Measurements from ENCODE around the gene SRBD1. TPM values are rescaled to one million over a fixed set of nuclear protein-coding genes. Genes with fewer than 3 reads are reported as not detected.

Gene SRBD1
- total and polyA plus RNA-seq, 8 donors = 13.4 to 20.0 (median 17.6) TPM

DNA sequence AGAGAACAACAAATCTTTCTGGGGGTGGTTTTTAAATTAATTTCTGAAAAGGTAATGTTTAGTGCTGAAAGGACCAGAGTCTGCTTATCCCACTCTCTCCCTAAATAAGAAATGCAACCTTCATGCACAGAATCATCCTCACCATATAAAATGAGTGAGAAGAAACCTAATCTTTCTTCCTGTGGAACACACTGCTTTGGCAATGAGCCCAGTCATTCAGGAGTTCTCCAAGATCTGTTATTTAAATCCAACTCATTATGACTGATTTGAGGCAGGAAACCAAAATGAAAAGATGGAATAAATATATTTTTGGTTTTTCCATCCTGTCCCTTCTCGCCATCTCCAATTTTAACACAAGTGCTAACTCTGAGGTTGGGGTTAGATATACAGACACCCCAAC, 228.3 kb downstream of the SRBD1 start:
- H3K4me3 ChIP-seq = no peak overlapping the region
- H3K27ac ChIP-seq = no peak overlapping the region
- H3K36me3 ChIP-seq = no peaks in the 10 kb centered on the region
- ATAC-seq = no peak
- no peak for DNase-seq
- no peaks in the 10 kb centered on the region for H3K9me3 ChIP-seq
- no peaks in the 10 kb centered on the region for H3K27me3 ChIP-seq
- intact Hi-C loops (cut with DNase I) = no loop called here
- TF ChIP-seq, protein P1, sequence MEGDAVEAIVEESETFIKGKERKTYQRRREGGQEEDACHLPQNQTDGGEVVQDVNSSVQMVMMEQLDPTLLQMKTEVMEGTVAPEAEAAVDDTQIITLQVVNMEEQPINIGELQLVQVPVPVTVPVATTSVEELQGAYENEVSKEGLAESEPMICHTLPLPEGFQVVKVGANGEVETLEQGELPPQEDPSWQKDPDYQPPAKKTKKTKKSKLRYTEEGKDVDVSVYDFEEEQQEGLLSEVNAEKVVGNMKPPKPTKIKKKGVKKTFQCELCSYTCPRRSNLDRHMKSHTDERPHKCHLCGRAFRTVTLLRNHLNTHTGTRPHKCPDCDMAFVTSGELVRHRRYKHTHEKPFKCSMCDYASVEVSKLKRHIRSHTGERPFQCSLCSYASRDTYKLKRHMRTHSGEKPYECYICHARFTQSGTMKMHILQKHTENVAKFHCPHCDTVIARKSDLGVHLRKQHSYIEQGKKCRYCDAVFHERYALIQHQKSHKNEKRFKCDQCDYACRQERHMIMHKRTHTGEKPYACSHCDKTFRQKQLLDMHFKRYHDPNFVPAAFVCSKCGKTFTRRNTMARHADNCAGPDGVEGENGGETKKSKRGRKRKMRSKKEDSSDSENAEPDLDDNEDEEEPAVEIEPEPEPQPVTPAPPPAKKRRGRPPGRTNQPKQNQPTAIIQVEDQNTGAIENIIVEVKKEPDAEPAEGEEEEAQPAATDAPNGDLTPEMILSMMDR (IDR thresholded peaks at IDR 0.05) = no peak
- H3K4me1 ChIP-seq = no peaks in the 10 kb centered on the region

DNA sequence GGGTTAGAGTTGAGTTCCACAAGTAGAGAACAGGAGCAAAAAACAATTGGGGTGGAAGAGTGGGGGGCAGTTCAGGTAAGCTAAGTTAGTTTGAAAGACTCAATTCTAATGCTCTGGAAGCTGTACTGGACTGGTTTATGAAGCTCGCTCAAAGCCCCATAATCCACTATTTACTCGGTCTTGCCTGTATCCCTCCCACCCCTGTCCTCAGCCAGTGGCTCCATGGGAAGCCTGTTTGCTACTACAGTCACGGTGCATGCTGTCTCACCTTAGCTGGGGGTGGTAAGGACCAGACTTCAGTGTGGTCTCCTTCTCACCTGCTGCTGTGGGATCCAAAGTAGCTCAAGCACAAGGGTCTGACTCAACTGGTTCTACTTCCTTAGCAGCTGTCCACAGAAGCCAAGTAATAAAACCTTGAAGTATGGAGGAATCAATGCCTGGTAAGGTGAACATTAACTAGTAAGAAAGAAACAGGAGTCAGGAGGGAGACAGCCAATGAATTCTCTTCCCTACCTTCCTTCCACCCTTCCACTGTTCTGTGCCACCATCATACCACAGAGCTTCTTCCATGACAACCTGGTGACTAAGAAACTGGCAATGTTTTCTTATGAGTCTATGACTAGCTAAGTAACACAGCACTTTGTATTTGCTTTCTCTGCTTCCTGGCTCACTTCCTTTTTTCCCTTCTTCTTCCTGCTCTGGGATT, 230.8 kb downstream of the SRBD1 start:
- TF ChIP-seq, protein P1 (IDR thresholded peaks at IDR 0.05) = no peak
- ATAC-seq (no peak), DNase-seq (no peak)
- no peaks in the 10 kb centered on the region for H3K4me1 ChIP-seq
- H3K36me3 ChIP-seq = no peaks in the 10 kb centered on the region
- intact Hi-C loops (cut with DNase I) = no loop called here
- no peaks in the 10 kb centered on the region for H3K27me3 ChIP-seq
- peaks cover 0 to 2% of the 10 kb centered on the region in 2 donors for H3K9me3 ChIP-seq
- no peak overlapping the region for H3K27ac ChIP-seq
- H3K4me3 ChIP-seq = no peak overlapping the region

DNA sequence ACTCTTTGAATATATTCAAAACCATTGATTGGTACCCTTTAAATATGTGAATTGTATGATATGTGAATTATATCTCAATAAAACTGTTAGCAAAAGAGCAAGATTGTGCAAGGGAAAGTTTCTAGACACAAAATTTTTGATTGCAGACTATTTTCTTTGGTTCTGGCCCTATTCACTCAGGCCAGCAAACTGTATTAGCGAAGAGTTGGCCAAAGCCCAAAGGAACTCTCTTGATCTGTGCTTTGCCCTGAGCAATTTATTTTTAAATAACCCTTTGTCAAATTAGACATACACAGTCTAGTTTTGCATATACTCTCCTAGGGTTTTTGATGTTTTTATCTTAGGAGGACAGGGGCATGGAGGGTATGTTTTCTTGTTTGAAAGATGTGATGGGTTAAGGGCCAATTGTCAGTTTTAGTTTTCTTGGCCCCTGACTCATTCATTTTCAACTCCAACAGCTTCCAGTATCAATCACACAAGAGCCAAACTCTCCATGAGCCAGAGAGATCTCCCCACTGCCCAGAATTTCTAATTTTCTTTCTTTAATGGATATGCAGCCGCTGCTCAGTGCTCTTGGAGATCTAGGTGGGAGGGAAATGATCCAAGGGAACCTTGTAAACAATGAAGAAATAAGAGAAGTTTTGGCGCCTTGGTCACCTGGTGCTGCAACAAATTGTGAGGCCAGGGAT, 231.5 kb downstream of the SRBD1 start:
- H3K36me3 ChIP-seq = no peaks in the 10 kb centered on the region
- H3K4me1 ChIP-seq = no peaks in the 10 kb centered on the region
- DNase-seq (no peak), ATAC-seq (no peak)
- H3K27me3 ChIP-seq = no peaks in the 10 kb centered on the region
- peaks cover 0 to 2% of the 10 kb centered on the region in 2 donors for H3K9me3 ChIP-seq
- H3K27ac ChIP-seq = no peak overlapping the region
- TF ChIP-seq, protein P1 (IDR thresholded peaks at IDR 0.05) = no peak
- H3K4me3 ChIP-seq = no peak overlapping the region
- intact Hi-C loops (cut with DNase I) = no loop called here

DNA sequence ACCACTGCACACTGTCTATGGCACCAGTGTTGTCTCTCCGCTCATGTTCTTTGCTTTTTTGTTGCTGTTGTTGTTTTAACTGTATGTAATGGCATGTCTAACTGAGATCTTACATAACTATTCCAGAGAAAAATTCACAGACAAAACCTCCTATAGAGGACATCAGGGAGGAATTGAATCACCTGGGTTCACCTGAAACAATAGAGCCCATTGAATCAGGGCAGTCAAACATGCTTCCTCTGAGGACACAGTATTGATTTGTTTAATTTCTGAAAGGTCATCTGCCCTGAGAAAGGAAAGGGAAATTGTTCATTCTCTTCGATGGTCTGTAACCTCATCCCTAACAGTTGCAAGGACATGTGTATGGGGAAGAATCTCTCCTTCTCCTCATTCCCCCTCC, 237.5 kb downstream of the SRBD1 start:
- H3K4me3 ChIP-seq = no peak overlapping the region
- no peaks in the 10 kb centered on the region for H3K27me3 ChIP-seq
- TF ChIP-seq, protein P1 (IDR thresholded peaks at IDR 0.05) = no peak
- intact Hi-C loops (cut with DNase I) = no loop called here
- ATAC-seq (no peak), DNase-seq (no peak)
- peaks cover 0 to 2% of the 10 kb centered on the region in 2 donors for H3K9me3 ChIP-seq
- H3K36me3 ChIP-seq = no peaks in the 10 kb centered on the region
- no peaks in the 10 kb centered on the region for H3K4me1 ChIP-seq
- H3K27ac ChIP-seq = no peak overlapping the region

DNA sequence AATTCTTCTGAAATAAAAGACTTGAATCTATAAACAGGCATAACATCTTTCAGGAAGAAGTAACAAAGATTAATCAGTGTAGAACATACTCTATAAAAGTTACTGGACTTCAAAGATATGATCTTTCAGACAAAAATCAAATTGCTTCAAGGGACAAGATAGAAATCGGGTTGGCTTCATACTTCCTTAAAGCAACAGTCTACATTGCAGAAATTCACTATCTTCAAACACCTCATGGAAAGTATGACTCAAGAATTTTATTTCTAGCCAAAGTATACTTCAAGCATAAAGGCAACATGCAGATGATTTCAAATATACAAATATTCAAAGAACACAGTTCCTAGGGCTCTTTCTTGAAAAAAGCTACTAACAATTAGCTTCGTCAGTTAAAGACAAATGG, 240.7 kb downstream of the SRBD1 start:
- H3K9me3 ChIP-seq = no peaks in the 10 kb centered on the region
- no peak for ATAC-seq
- DNase-seq = no peak
- no peaks in the 10 kb centered on the region for H3K36me3 ChIP-seq
- no peak overlapping the region for H3K4me3 ChIP-seq
- H3K27me3 ChIP-seq = no peaks in the 10 kb centered on the region
- TF ChIP-seq, protein P1 (IDR thresholded peaks at IDR 0.05) = no peak
- no peaks in the 10 kb centered on the region for H3K4me1 ChIP-seq
- no peak overlapping the region for H3K27ac ChIP-seq
- intact Hi-C loops (cut with DNase I) = no loop called here

Data from left lung (tissue), 10 donors.